CD4-positive, alpha-beta T cell treated with Interleukin-15 for 4 hours (primary cell): ENCODE data around the gene RAD51B.
"Not testable (repeated sequence)": the region's sequence is repeated elsewhere in the genome, so short reads cannot be mapped to it uniquely, and the experiment has no call there.

ENCODE experiments used
- DNase-seq: peaks from one replicate; pipeline ENCODE4 v3.0.0-alpha.2; 2020; ENCODE audit warnings: low spot score

The RAD51B gene

GRCh38 chr14:68079941-68080697 lies 260.5 kb downstream of the RAD51B start:
- no peak for DNase-seq

GRCh38 chr14:68081489-68081888 lies 261.9 kb downstream of the RAD51B start:
- DNase-seq, result no peak

- DNase-seq, result no peak
Measured at GRCh38 chr14:68082698-68083291, 263.2 kb downstream of the RAD51B start.

GRCh38 chr14:68084256-68084655 lies 264.7 kb downstream of the RAD51B start:
- no peak for DNase-seq

GRCh38 chr14:68085742-68086141 lies 266.2 kb downstream of the RAD51B start:
- no peak for DNase-seq

GRCh38 chr14:68088451-68088854 lies 268.9 kb downstream of the RAD51B start:
- no peak for DNase-seq

- DNase-seq, result no peak
Measured at GRCh38 chr14:68089146-68089731, 269.7 kb downstream of the RAD51B start.

GRCh38 chr14:68094158-68094557 lies 274.6 kb downstream of the RAD51B start:
- no peak for DNase-seq

GRCh38 chr14:68094752-68095151 lies 275.2 kb downstream of the RAD51B start:
- no peak for DNase-seq

GRCh38 chr14:68097727-68098126 lies 278.1 kb downstream of the RAD51B start:
- no peak for DNase-seq

GRCh38 chr14:68098834-68099233 lies 279.3 kb downstream of the RAD51B start:
- DNase-seq, result no peak

GRCh38 chr14:68099495-68100045 lies 280.0 kb downstream of the RAD51B start:
- no peak for DNase-seq

- not testable (repeated sequence) for DNase-seq
Measured at GRCh38 chr14:68101715-68102301, 282.2 kb downstream of the RAD51B start.

GRCh38 chr14:68103853-68104252 lies 284.3 kb downstream of the RAD51B start:
- DNase-seq, result no peak

GRCh38 chr14:68104518-68104917 lies 284.9 kb downstream of the RAD51B start:
- DNase-seq, result no peak

- no peak for DNase-seq
Measured at GRCh38 chr14:68105816-68106215, 286.2 kb downstream of the RAD51B start.

- no peak for DNase-seq
Measured at GRCh38 chr14:68106456-68106855, 286.9 kb downstream of the RAD51B start.

GRCh38 chr14:68106905-68107304 lies 287.3 kb downstream of the RAD51B start:
- DNase-seq, result no peak

GRCh38 chr14:68109132-68109900 lies 289.7 kb downstream of the RAD51B start:
- no peak for DNase-seq

- DNase-seq, result no peak
Measured at GRCh38 chr14:68111097-68111852, 291.7 kb downstream of the RAD51B start.

GRCh38 chr14:68111853-68112270 lies 292.3 kb downstream of the RAD51B start:
- no peak for DNase-seq
